HepG2 (cell line): Measurements from ENCODE around the gene SLC35B2. TPM values are rescaled to one million over a fixed set of nuclear protein-coding genes. Genes with fewer than 3 reads are reported as not detected.

ENCODE experiments used
- AGO1 ChIP-seq: fragments of 200-400 bp; formaldehyde crosslinking; IDR thresholded peaks from 2 replicates; pipeline ENCODE4 v1.6.1; 2017; ENCODE audit warnings: mild to moderate bottlenecking, low read depth, low read length, moderate library complexity; ENCODE audit not compliant: poor library complexity, severe bottlenecking
- AGO2 ChIP-seq: fragments of 200-400 bp; formaldehyde crosslinking; optimal IDR thresholded peaks from 2 replicates; pipeline ENCODE3; 2017; ENCODE audit warnings: mild to moderate bottlenecking, low read depth, low read length, moderate library complexity
- ASH2L ChIP-seq: fragments of 300-600, 200-600 bp; sonication (generic); IDR thresholded peaks from 2 replicates; pipeline ENCODE4 v1.7.0; 2017; ENCODE audit warnings: low read depth, mild to moderate bottlenecking, moderate library complexity, mixed read lengths, low read length; ENCODE audit not compliant: insufficient read length
- ELF4 ChIP-seq: sonication (generic); formaldehyde crosslinking; IDR thresholded peaks from 2 replicates; pipeline ENCODE4 v1.5.0; 2020; ENCODE audit warnings: missing genetic modification reagents, mild to moderate bottlenecking, moderate library complexity, borderline replicate concordance
- ETV5 ChIP-seq: IDR thresholded peaks from 2 replicates; pipeline ENCODE4 v1.6.1; 2018; ENCODE audit warnings: missing biosample characterization, missing genetic modification reagents, inconsistent platforms, borderline replicate concordance
- HNRNPH1 ChIP-seq: fragments of 200-400 bp; formaldehyde crosslinking; optimal IDR thresholded peaks from 2 replicates; pipeline ENCODE3; 2017; ENCODE audit warnings: mild to moderate bottlenecking, low read depth, low read length
- KDM6A ChIP-seq: IDR thresholded peaks from 2 replicates; pipeline ENCODE4 v1.6.1; 2016; ENCODE audit warnings: low read depth
- NFE2 ChIP-seq: sonication (generic); formaldehyde crosslinking; IDR thresholded peaks from 2 replicates; pipeline ENCODE4 v1.4.0; 2020; ENCODE audit warnings: missing genetic modification reagents
- NR2F1 ChIP-seq, 2 experiments: fragments of 450-650 bp in 1 of 2; formaldehyde crosslinking in 1 of 2; IDR thresholded peaks; 2 replicates each; pipeline versions ENCODE4 v1.5.0 to v1.6.1; 2016 to 2020; ENCODE audit warnings: mild to moderate bottlenecking in 1 of 2, missing compliant biosample characterization in 1 of 2, missing genetic modification reagents in 1 of 2, moderate library complexity in 1 of 2
- PHB2 ChIP-seq: fragments of 450-650 bp; IDR thresholded peaks from 2 replicates; pipeline ENCODE4 v1.6.1; 2018; ENCODE audit not compliant: partially characterized antibody
- SKI ChIP-seq: fragments of 450-650 bp; IDR thresholded peaks from one replicate; pipeline ENCODE4 v1.6.1; 2018; ENCODE audit warnings: mild to moderate bottlenecking; ENCODE audit not compliant: partially characterized antibody
- STAG1 ChIP-seq: sonication (generic); formaldehyde crosslinking; IDR thresholded peaks from 2 replicates; pipeline ENCODE4 v1.4.0; 2020; ENCODE audit warnings: missing genetic modification reagents
- TCF7L2 ChIP-seq: IDR thresholded peaks from 2 replicates; pipeline ENCODE4 v1.6.1; 2011; ENCODE audit warnings: mild to moderate bottlenecking, low read depth, low read length, moderate library complexity
- TFE3 ChIP-seq: IDR thresholded peaks from 2 replicates; pipeline ENCODE4 v1.6.1; 2016
- ZBTB8A ChIP-seq: sonication (generic); formaldehyde crosslinking; IDR thresholded peaks from 2 replicates; pipeline ENCODE4 v1.4.0; 2020; ENCODE audit warnings: mild to moderate bottlenecking, low read depth, missing genetic modification reagents, borderline replicate concordance
- ZFP36L1 ChIP-seq: sonication (generic); formaldehyde crosslinking; IDR thresholded peaks from 2 replicates; pipeline ENCODE4 v1.8.0; 2022; ENCODE audit warnings: mild to moderate bottlenecking, missing genetic modification reagents, moderate library complexity
- ZNF274 ChIP-seq: sonication (generic); formaldehyde crosslinking; IDR thresholded peaks from 2 replicates; pipeline ENCODE4 v1.5.1; 2020; ENCODE audit warnings: mild to moderate bottlenecking, missing genetic modification reagents
- ZNF414 ChIP-seq: sonication (generic); formaldehyde crosslinking; IDR thresholded peaks from 2 replicates; pipeline ENCODE4 v1.5.0; 2020; ENCODE audit warnings: missing genetic modification reagents
- ZNF501 ChIP-seq: sonication (generic); formaldehyde crosslinking; IDR thresholded peaks from 2 replicates; pipeline ENCODE4 v1.5.1; 2020; ENCODE audit warnings: mild to moderate bottlenecking, moderate library complexity, missing genetic modification reagents
- ZNF510 ChIP-seq: sonication (generic); formaldehyde crosslinking; IDR thresholded peaks from 2 replicates; pipeline ENCODE4 v1.4.0; 2020; ENCODE audit warnings: low read depth, mild to moderate bottlenecking, missing genetic modification reagents
- ZNF546 ChIP-seq: sonication (generic); formaldehyde crosslinking; conservative IDR thresholded peaks from 2 replicates; pipeline ENCODE4 v1.8.1; 2023; ENCODE audit warnings: mild to moderate bottlenecking, missing genetic modification reagents
- ZNF609 ChIP-seq: sonication (generic); formaldehyde crosslinking; IDR thresholded peaks from 2 replicates; pipeline ENCODE4 v1.4.0; 2020; ENCODE audit warnings: mild to moderate bottlenecking, missing genetic modification reagents, borderline replicate concordance
- ZNF790 ChIP-seq: sonication (generic); formaldehyde crosslinking; IDR thresholded peaks from 2 replicates; pipeline ENCODE4 v1.8.0; 2022; ENCODE audit warnings: missing genetic modification reagents, mild to moderate bottlenecking, borderline replicate concordance
- polyA plus RNA-seq, 8 experiments: library from polyadenylated mRNA; depleted of rRNA in 3 of 8; stranded (reverse) in 7 of 8; unstranded in 1 of 8; fragments of >200 nt; fragmentation: Illumina TruSeq in 4 of 8; extraction: Trizol in 4 of 8; gene quantifications; 2 replicates each; pipeline versions ENCODE4 v1.2.1 to v1.2.3, GENCODE V29; 2011 to 2016; ENCODE audit warnings: low read depth in 4 of 8, missing spikeins in 1 of 8, mixed read lengths in 1 of 8; ENCODE audit not compliant: insufficient read depth in 1 of 8
- total RNA-seq, 5 experiments: library from RNA; depleted of rRNA; stranded (reverse); fragments of >200 nt; fragmentation: Illumina TruSeq; extraction: Trizol; gene quantifications; 2 replicates each; pipeline ENCODE4 v1.2.3, GENCODE V29; 2016; ENCODE audit warnings: low read depth in 1 of 5

Gene SLC35B2
- total and polyA plus RNA-seq, 2 of the 13 experiments (the other 11 are each of a cell fraction or from before 2014, with no cell fraction given) = 61.1 to 148 TPM

- TF ChIP-seq NR2F1 (CRISPR knock-in tag; IDR thresholded peaks at IDR 0.05) (peak in 1 of 2 experiments; percentile 32; a peak in 1 of 4 replicates), STAG1 (peak; percentile 13), ZFP36L1 (CRISPR knock-in tag) (peak; percentile 52; the same call in 1 of the 2 replicates), ETV5 (CRISPR knock-in tag) (peak; percentile 59), KDM6A (CRISPR knock-in tag) (no peak), ZNF414 (CRISPR knock-in tag) (peak; percentile 97), ZNF274 (CRISPR knock-in tag) (peak; percentile 95), HNRNPH1 (no peak), ZNF510 (CRISPR knock-in tag) (no peak; the same call in 1 of the 2 replicates), ZNF790 (CRISPR knock-in tag) (no peak; the same call in 1 of the 2 replicates), ELF4 (CRISPR knock-in tag) (no peak), ZNF609 (CRISPR knock-in tag) (peak; percentile 74), SKI (no peak), NFE2 (CRISPR knock-in tag) (no peak), TCF7L2 (no peak), ZNF501 (CRISPR knock-in tag) (peak; percentile 78), ZNF546 (CRISPR knock-in tag) (peak; percentile 91; the same call in 1 of the 2 replicates), ZBTB8A (CRISPR knock-in tag) (peak; percentile 43; the same call in 1 of the 2 replicates), PHB2 (no peak), ASH2L (peak; percentile 95), TFE3 (CRISPR knock-in tag) (peak; percentile 92), AGO1 (peak; percentile 87), AGO2 (peak; percentile 97)
Observed at GRCh38 chr6:44257025-44257752, at the start of gene SLC35B2 (continued).
